GM18499 (cell line): ENCODE measurements around the gene CCDC40.

Source experiments
- ATAC-seq: cut with Tn5 transposase; IDR thresholded peaks from one replicate; pipeline ENCODE4 v1.9.1; 2021; ENCODE audit warnings: moderate number of reproducible peaks; ENCODE audit not compliant: insufficient read depth, unreplicated experiment

CCDC40 gene

DNA sequence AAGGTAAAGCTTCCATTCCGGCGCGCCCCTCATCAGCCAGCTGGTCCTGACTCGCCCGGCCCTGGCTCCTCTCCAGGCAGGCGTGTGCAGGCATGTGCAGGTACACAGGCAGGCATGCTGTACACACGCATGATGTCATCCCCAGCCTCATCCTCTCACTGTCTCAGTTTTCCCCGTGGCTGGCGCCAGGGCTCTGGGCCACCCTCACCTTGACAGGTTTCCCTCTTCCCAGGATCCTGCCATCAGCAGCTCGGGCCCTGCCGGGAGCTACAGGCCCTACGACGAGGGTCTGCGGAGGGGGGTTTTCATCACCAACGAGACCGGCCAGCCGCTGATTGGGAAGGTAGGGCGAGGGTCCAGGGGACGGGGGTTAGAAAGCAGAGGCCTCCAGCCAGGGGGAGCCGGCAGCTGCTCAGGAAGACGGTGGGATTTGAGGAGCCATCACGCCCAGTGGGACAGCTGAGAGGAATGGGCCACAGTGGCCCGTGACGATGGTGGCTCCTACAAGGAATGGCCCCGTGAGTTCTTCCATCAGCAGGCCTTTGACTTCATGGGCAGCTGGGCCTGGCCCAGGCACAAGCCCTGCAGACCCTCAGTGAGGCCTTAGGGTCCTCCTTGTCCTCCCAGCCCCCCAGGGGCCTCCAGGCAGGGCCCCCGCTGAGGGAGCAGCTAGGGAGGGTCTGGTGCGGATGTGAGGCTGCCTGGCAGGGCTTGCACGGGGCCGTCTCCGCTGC lies 73.4 kb downstream of the CCDC40 start:
- ATAC-seq: no peak

DNA sequence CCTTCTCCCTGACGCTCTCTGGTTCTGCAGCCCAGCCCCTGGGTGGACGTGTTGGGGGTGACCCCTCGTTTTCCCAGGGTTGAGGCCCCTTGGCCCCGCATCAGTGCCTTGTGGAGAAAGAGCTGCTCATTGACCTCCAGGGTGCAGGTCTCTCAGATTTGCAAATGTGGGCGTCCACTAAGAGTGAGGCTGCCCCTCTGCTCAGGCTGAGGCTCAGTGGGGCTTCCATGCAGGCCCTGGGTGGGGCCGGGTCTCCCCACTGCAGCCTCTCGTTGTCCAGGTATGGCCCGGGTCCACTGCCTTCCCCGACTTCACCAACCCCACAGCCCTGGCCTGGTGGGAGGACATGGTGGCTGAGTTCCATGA lies 74.0 kb downstream of the CCDC40 start:
- no peak for ATAC-seq

DNA sequence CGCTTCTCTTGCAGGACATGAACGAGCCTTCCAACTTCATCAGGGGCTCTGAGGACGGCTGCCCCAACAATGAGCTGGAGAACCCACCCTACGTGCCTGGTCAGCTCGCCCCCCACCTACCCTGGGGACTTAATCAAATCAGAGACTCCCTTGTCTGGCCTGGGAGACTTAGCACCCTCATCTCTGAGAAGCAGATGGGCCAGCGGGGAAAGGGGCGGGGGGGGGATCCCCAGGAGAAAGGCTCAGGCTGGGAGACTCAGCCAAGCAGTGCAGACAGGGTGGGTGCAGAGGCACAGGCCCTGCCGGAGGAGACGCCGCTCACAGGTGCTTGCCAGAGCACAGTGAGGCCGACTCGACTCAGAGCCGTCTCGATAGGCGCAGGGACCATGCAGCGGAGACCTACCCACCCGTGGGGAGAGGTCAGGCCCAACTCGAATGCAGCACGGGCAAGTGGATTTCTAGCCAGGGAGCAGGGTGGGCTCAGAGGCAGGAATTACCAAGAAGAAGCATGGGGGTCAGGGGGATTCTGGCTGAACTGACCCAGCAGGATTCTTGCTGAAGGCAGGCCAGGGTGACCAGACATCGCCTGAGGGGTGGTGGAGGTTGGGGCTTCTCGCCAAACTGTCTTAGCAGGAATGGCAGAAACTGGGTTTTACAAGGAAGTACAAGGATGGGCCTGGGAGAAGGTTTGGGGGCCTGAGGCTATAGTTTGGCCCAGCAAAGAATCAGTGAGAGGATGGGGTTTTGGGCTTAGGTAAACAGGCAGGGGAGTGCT lies 74.7 kb downstream of the CCDC40 start:
- no peak for ATAC-seq

DNA sequence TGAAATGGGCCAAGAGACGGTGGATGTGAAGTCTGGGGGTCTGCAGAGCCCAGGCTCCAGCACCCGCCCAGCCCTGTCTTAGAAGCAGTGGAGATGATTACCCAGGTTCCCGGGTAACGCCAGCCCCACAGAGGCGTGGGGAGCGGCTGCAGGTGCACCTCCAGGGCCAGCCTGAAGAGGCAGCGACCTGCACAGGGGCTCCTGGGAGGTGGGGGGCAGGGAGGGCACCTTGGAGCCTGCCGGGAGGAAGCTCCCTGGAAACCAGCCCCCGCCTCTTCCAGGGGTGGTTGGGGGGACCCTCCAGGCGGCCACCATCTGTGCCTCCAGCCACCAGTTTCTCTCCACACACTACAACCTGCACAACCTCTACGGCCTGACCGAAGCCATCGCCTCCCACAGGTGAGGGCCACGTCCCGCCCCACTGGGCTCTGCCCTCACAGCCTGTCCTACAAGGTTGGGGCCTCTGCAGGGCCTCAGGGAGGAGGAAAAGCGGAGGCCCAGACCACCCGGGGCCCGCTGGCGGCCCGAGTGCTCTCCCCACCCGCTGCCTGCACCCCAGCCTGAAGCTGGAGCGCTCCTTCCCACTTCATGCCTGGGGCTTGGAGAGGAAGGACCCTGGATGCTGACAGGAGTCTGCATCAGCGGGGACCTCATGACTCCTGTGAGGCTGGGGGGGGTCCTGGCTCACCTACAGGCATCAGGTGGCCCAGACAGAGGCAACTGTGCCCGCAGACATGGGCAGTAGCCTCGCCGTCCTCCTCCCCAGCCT lies 75.4 kb downstream of the CCDC40 start:
- ATAC-seq: no peak

DNA sequence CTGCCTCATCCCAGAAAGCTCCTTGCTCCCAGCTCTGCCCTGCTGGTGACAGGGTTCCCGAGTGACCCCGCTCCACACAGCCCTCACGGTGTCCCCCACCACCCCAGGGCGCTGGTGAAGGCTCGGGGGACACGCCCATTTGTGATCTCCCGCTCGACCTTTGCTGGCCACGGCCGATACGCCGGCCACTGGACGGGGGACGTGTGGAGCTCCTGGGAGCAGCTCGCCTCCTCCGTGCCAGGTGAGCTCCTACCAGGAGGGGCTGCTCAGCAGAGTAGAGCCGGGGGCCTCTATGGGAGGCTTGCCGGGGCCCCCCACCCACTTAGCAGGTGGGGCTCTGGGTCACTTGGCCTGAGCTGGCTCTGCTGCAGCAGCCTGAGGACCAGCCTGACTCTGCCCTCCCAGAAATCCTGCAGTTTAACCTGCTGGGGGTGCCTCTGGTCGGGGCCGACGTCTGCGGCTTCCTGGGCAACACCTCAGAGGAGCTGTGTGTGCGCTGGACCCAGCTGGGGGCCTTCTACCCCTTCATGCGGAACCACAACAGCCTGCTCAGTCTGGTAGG lies 76.1 kb downstream of the CCDC40 start:
- no peak for ATAC-seq

DNA sequence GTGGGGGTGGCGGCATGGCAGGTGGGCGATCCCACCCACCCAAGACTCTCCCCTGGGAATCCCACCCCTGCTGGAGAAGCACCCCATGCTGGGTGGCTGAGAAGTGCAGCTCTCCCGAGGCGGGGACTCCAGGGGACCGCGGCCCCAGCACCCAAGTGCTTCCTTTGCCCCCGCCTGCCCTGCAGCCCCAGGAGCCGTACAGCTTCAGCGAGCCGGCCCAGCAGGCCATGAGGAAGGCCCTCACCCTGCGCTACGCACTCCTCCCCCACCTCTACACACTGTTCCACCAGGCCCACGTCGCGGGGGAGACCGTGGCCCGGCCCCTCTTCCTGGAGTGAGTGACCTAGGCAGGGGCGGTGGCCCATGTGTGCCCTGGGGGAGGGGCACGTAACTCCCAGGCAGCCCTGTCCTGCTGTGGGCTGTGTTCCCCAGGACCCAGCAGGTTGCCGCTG lies 76.6 kb downstream of the CCDC40 start:
- ATAC-seq: no peak

DNA sequence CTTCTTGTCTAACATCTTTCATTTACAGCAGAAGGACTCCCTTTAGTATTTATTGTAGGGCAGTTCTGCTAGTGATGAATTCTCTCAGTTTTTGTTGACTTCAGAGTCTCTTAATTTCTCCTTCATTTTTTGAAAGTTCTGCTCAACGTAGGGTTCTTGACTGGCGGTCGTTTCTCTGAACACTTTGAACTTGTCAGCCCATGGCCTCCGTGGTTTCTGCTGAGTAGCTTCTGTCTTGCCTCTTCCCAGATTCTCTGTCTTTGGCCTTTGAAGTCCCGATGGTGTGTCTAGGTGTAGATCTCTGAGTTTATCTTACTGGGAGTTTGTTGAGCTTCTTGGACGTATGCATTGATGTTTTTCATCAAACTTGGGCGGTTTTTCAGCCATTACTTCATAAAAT lies 78.3 kb downstream of the CCDC40 start:
- no peak for ATAC-seq

DNA sequence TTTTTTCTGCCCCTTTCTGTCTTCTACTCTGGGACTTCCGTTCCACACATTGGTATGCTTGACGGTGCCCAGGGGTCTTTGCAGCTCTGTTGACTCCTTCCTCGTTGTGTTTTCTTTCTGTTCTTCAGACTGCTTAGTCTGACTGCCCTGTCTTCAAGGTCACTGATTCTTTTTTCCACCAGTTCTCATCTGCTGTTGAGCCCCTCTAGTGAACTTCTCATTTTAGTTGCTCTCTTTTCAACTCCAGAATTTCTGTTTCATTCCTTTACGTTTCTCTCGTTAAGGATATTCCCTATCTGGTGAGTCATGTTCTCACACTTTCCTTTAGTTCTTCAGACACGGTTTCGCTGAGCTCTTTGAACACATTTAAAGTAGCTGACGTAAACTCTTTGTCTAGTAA lies 78.7 kb downstream of the CCDC40 start:
- no peak for ATAC-seq

DNA sequence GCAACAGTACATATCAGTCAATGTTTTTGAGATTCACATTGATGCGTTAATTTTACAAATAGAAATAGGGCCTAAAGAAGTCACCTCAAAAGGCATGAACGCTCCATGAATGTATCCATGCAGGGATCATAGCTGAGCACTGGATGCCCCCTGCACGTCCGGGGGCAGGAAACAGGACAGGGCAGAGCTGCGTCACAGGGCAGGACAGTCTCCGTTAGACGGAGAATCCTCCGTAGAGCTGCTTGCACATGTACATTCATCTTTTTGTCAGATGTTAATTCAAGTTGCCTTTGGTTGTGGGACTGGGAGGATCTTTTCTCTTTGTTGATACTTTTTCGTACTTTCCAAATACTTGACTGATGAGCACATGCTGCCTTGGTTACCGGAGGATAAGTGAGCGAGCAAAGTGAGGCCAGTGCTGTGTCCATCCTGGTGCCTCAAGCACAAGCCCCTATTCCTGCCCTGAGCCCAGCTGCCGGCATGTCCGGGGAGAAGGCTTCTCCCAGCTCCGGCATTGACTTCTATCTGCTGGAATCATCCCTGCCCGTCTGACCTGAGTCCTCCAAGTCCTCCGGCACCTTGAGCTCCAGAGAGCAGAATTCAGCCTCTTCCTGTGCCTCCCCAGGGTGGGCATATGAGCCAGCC lies 80.0 kb downstream of the CCDC40 start:
- no peak for ATAC-seq

DNA sequence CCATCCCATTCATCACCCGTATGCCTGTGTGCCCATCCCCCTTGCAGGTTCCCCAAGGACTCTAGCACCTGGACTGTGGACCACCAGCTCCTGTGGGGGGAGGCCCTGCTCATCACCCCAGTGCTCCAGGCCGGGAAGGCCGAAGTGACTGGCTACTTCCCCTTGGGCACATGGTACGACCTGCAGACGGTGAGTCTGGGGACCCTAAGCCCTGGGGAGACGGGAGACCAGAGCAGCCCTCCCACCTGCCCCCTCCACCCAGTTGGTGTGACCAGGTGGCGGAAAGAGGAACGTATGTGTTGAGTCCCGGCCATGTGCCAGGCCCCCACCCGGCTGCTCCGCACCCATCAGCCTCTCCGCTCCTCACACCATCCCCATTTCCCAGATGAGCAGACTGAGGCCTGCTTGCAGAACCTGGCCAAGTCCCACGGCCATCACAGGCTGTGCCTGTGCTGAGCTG lies 80.5 kb downstream of the CCDC40 start:
- no peak for ATAC-seq

DNA sequence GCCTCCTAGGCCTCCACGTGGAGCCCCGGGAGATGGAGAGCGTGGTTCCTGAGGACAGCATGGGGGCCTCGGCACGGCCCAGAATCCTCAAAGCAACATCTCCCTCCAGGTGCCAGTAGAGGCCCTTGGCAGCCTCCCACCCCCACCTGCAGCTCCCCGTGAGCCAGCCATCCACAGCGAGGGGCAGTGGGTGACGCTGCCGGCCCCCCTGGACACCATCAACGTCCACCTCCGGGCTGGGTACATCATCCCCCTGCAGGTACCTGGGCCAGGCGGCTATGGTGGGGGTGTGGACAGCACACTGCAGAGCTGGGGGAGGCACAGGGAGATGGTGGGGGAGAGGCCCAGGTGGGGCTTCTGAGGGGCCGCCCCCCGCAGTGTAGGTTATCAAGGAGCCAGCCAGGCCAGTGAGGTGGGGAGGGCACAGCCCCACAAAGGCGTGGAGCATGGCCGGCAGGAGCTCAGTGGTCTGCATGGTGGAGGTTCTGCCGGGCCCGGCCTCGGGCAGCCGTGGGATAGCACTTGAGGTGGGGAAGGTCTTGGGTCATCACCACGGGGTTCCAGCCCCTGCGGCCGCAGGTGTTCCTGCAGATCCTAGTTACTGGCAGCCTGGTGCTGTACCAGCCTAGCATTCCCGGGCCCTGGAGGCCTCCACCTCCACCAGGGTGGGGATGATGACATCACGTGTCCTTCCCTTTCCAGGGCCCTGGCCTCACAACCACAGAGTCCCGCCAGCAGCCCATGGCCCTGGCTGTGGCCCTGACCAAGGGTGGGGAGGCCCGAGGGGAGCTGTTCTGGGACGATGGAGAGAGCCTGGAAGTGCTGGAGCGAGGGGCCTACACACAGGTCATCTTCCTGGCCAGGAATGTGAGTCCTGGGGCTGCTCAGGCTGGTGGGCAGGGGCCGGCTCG lies 81.3 kb downstream of the CCDC40 start:
- ATAC-seq: no peak

DNA sequence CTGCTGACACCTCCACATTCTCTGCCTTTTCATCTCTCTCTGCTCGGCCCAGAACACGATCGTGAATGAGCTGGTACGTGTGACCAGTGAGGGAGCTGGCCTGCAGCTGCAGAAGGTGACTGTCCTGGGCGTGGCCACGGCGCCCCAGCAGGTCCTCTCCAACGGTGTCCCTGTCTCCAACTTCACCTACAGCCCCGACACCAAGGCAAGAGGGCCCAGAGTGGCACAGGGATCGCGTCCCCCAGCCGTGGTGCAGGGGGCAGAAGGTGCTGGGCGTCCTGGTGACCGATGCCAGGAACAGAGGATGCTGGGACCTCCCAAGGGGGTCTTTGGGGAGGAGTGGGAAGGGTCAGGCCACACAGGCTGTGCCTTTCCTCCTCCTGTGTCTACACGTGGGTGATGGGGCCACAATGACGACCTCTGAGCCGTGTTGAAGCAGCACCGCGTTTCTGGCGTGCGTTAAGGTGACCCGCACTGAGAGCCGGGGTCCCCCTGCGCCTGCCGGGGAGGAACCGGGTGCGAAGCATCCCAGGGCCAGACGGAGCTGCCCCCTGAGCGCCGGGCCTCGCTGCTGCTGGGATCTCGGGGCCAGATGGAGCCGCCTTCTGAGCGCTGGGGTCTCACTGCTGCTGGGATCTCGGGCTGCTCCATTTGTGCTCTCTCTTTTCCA lies 82.3 kb downstream of the CCDC40 start:
- ATAC-seq: no peak

DNA sequence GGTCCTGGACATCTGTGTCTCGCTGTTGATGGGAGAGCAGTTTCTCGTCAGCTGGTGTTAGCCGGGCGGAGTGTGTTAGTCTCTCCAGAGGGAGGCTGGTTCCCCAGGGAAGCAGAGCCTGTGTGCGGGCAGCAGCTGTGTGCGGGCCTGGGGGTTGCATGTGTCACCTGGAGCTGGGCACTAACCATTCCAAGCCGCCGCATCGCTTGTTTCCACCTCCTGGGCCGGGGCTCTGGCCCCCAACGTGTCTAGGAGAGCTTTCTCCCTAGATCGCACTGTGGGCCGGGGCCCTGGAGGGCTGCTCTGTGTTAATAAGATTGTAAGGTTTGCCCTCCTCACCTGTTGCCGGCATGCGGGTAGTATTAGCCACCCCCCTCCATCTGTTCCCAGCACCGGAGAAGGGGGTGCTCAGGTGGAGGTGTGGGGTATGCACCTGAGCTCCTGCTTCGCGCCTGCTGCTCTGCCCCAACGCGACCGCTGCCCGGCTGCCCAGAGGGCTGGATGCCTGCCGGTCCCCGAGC lies 82.9 kb downstream of the CCDC40 start:
- no peak for ATAC-seq

DNA sequence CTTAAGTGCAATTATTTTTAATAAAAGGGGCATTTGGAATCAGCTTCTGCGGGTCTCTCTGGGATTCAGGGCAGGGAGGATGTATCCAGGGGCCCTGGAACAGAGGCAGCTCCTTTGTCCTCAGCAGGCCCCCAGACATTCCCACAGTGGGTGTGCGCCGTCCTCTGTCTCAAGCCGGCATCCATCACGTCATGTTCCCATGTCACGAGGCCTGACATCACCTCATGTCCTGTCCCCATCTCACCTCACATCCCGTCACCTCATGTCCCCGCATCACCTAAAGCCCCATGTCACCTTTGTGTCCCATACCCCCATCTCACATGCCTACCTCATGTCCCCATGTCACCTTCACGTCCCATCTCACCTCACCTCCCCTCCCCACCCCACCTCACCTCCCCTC lies 83.4 kb downstream of the CCDC40 start:
- ATAC-seq: no peak

DNA sequence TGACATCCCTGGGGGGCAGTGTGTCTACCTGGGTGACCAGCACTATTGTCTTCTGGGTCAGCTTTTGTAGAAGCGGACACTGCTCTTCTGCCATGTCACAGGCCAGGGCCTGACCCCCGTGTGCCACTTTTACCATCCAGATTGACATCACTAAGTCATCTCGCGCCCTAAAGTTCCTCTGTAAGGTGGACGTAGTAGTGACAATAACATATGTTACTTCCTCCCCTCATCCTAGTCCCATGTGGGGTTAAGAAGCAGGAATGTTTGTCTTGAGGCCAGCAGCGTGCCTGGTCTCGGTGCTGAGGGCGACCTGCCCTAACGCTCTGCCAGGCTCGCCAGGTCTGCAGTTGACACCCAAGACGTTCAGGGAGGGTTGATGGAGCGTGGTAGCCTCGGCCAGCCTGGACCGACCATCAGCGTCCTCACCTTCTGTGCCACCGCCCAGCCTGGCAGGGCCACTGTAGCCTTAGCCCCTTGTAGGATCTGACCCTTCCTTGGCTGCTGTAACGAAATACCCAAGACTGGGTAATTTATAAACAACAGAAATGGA lies 85.7 kb downstream of the CCDC40 start:
- no peak for ATAC-seq

DNA sequence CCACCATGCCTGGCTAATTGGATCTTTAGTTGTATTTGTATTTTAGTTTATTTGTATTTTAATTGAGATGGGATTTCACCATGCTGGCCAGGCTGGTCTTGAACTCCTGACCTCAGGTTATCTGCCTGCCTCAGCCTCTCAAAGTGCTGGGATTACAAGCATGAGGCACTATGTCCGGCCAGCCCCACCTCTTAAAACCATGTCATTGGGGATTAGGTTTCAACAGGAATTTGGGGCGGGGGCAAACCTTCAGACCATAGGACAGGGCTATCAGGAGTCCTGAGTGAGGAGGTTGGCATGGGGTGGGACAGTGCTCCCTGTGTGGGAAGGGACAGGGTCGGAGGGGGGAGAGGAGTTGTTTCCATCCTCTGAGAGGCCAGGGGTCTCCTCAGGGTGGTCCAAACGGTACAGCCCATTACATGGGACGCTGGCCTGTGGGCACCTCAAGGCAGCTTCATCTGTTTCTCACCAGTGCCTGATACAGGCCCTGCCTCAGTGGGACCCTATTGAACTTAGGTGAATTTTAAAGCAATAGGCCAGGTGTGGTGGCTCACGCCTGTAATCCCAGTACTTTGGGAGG lies 86.6 kb downstream of the CCDC40 start:
- no peak for ATAC-seq

DNA sequence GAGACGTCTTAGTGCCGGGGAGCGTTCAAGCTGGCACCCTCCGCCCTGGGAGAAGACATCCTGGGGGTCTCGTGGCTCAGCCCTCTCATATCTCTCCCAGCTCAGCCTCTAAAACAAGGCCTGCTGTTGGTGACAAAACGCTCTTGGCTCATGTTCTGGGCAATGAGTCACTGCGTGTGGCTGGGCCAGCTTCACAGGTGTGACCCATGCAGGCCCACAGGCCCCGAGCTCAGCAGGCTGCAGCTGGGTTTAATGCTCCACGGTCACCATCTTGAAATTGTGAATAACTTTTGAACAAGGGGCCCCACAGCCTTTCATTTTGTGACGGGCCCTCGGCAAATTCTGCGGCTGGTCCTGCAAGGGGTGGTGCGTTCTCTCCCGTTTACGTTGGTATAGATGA lies 87.3 kb downstream of the CCDC40 start:
- no peak for ATAC-seq
